EL (cell line): ENCODE results near the gene DOP1A.

ENCODE experiments used
- DNase-seq: peaks from one replicate; pipeline ENCODE4 v3.0.0-alpha.2; 2016

Gene DOP1A

GRCh38 chr6:83202031-83202430, 134.6 kb downstream of the DOP1A start:
- no peak for DNase-seq

DNA sequence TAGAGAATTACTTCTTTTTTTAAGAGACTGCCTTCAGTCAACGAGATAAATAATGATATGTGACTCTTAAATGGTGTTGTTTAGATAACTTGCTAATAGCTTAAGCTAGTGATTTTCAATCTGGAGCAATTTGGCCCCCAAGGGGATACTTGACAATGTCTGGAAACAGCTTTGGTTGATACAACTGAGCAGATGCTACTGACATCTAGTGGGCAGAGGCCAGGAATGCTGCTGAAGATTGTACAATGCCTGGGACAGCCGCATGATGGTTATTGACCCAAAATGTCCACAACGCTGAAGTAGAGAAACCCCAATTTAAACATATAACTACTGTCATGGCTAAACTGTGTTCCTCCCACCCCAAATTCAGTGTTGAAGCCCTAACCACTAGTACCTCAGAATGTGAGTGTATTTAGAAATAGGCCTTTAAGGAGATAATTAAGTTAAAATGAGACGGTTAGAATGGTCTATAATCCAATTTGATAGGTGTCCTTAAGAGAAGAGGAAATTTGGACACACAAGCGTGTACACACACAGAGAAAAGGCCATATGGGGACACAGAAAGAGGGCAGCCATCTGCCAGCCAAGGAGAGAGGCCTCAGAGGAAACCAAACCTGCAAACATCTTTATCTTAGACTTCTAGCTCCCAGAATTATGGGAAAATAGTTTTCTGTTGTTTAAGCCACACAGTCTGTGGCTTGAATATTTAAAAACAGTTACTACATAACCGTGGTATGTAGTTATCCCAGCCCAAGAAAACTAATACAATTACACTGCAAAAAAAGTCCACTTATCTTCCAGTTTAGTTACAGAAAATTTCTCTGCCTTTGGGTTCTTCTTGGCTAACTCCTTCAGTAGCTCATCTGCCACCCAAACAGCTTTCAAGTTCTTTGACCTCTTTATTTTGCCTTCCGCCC, 147.9 kb downstream of the DOP1A start:
- DNase-seq, result peak; percentile 75

DNA sequence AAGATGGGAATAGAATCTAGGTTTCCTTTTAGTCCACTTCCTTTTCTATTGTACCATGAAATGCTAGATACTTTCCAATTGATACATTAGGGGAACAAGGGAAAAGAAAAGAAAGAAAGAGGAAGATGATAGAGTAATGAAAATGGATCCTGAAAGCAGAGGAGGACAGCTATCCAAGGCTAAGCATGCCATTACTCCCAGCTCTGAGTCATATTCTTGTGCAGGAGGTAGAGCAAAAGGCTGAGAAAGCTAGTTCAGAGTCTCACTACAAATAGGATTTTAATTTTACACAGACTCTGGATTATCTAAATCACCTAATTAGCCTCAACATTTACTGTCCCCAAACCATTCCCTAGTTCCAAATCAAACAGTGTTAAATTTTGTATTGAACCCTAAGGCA, 149.3 kb downstream of the DOP1A start:
- DNase-seq, result no peak
